Bronchial epithelial cell (primary cell): ENCODE measurements around the gene ZNF618. TPM values are rescaled to one million over a fixed set of nuclear protein-coding genes. Genes with fewer than 3 reads are reported as not detected.

ENCODE experiments used
- DNase-seq: peaks from one replicate; pipeline ENCODE4 v3.0.0-alpha.2; 2010; ENCODE audit warnings: low read depth
- FAIRE-seq: peaks from 2 replicates; lab custom pipeline; 2011; peaks lifted over from hg19 to GRCh38; lab: Jason Lieb, UNC
- H3K27me3 ChIP-seq: 2 replicates; pipeline ENCODE4 v1.5.1; 2011; ENCODE audit warnings: low read length; ENCODE audit not compliant: control insufficient read depth, insufficient read depth
- H3K36me3 ChIP-seq: 2 replicates; pipeline ENCODE4 v1.5.1; 2011; ENCODE audit warnings: low read length; ENCODE audit not compliant: control insufficient read depth, insufficient read depth
- H3K4me3 ChIP-seq: 2 replicates; pipeline ENCODE4 v1.5.1; 2011; ENCODE audit warnings: mild to moderate bottlenecking, low read depth, low read length, control low read depth
- total RNA-seq: library from RNA; depleted of rRNA; stranded (reverse); fragments of >200 nt; gene quantifications from 2 replicates; pipeline ENCODE4 v1.2.1, GENCODE V29; 2014
- TF ChIP-seq, protein P1 (sequence below): IDR thresholded peaks from 2 replicates; pipeline ENCODE4 v1.5.1; 2011; ENCODE audit warnings: mild to moderate bottlenecking, moderate library complexity, low read length, control low read depth, inconsistent platforms; ENCODE audit not compliant: insufficient read depth, severe bottlenecking

The ZNF618 gene
- total RNA-seq, 1 donor from 2014 or later, result 1.6 TPM

DNA sequence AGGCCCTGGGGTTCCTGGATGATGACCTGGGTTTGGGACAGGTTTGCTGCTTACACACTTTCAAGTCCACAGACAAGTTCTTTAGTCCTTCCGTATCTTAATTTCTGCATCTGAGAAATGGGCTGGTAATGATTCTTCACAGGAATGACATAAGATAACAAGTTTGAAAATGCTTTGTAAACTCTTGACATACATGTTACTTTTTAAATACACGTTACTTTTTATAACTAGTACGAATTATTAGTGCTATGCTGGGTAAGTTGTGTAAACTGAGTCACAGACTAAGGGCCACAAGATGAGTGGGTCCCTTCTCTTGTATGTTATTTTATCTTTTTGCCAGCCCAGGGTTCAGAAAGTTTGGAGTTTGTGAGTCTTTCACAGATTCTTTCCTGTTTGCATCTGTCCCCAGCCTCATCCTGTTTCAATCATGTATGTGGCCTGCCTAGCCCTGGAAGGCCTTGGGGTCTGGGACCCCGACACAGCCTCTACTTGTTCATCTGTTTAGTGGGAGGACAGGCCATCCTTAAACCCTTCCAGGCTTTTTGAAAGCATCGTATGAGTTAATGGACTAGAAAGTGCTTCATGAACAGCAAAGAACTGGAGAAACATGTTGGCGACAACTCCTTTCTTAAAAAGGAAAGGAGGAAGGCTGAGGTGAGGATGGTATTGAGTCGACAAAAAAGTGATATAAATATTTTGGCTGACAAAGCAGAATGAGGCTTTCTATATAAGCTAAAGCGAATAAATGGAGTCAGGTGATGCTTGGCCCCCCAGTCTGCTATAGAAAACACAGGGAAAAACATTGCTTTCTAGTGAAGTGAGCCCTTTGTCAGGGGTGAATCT is 9.3 kb downstream of the ZNF618 start:
- DNase-seq (peak; percentile 12), FAIRE-seq (no peak)
- TF ChIP-seq, protein P1, sequence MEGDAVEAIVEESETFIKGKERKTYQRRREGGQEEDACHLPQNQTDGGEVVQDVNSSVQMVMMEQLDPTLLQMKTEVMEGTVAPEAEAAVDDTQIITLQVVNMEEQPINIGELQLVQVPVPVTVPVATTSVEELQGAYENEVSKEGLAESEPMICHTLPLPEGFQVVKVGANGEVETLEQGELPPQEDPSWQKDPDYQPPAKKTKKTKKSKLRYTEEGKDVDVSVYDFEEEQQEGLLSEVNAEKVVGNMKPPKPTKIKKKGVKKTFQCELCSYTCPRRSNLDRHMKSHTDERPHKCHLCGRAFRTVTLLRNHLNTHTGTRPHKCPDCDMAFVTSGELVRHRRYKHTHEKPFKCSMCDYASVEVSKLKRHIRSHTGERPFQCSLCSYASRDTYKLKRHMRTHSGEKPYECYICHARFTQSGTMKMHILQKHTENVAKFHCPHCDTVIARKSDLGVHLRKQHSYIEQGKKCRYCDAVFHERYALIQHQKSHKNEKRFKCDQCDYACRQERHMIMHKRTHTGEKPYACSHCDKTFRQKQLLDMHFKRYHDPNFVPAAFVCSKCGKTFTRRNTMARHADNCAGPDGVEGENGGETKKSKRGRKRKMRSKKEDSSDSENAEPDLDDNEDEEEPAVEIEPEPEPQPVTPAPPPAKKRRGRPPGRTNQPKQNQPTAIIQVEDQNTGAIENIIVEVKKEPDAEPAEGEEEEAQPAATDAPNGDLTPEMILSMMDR, result no peak
- H3K4me3 ChIP-seq, result no peak overlapping the region
- no peaks in the 10 kb centered on the region for H3K27me3 ChIP-seq
- no peaks in the 10 kb centered on the region for H3K36me3 ChIP-seq

DNA sequence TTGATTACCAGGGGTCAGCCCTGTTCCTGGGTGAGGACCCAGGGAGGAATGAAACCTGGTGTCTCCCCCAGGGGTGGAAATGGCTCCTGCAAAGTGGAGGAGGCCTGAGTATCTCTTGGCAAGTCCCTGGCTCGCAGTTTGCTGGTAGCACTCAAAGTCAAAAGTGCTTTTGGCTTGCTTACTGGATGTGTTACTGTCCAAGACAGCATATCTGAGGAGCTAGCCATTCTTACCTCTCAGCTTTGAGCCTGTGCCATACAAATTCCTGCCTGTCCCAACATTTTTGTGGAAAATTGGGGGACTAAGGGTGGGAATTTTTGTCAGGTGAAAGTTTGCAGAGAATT is 9.9 kb downstream of the ZNF618 start:
- TF ChIP-seq, protein P1, result no peak
- no peaks in the 10 kb centered on the region for H3K27me3 ChIP-seq
- no peak for DNase-seq
- FAIRE-seq, result no peak
- H3K4me3 ChIP-seq, result no peak overlapping the region
- H3K36me3 ChIP-seq, result no peaks in the 10 kb centered on the region

DNA sequence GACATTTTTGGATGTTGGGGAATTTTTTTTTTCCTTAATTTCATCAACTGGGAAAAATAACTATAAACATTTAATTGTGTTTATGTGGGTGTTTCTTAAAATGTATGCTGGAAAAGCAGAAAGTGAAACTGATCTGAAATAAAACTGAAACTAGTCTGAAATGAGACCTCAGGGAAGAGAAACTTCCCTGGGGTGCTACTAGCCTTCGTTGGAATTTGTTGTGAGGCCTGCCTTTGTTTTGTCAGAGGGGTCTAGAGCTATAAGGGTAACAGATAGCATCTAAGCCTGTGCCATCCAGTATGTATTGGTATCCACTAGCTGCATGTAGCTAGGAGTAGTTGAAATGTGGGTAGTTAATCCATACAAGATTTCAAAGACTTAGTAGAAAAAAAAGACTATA is 10.4 kb downstream of the ZNF618 start:
- DNase-seq, result no peak
- FAIRE-seq, result no peak
- no peaks in the 10 kb centered on the region for H3K27me3 ChIP-seq
- H3K36me3 ChIP-seq, result no peaks in the 10 kb centered on the region
- H3K4me3 ChIP-seq, result no peak overlapping the region
- TF ChIP-seq, protein P1, result no peak

DNA sequence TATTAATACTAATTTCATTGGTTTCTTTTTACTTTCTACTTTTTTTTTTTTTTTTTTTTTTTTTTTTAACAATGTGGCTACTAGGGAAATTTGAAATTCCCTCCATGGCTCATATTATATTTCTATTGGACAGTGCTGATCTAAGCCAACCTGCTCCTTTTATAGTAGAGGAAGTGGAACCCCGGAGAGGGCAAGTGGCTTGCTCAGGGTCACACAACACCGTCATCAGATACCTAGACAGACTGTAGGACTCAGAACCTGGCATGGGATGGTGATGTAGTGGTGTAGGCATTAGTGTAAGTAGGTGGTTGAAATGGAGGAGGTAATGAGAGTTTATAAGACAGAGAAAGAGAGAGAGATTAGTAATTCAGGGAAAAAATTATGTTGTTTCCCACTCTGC is 10.8 kb downstream of the ZNF618 start:
- H3K4me3 ChIP-seq, result no peak overlapping the region
- no peak for FAIRE-seq
- DNase-seq, result no peak
- TF ChIP-seq, protein P1, result no peak
- H3K27me3 ChIP-seq, result no peaks in the 10 kb centered on the region
- H3K36me3 ChIP-seq, result no peaks in the 10 kb centered on the region

DNA sequence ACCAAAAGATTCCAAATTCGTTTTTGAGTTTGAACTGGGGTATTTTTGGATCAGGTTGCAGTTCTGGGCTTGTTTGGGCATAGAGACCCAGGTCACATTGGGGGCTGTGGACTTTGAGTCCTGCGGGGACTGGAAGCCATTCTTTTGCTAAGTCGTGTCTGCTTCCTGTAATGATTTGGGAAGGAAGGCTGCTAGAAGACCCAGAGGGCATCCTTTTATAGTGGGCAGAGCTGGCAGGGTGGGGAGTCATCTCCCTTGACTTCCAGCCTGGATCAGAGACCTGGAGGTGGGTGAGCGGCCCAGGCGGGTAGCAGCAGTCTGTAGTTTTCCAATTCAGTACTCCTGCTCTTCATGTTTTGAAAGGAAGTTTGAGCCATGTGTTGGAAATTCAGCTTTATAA is 11.3 kb downstream of the ZNF618 start:
- no peaks in the 10 kb centered on the region for H3K27me3 ChIP-seq
- FAIRE-seq (no peak), DNase-seq (no peak)
- H3K36me3 ChIP-seq, result no peaks in the 10 kb centered on the region
- TF ChIP-seq, protein P1, result no peak
- H3K4me3 ChIP-seq, result no peak overlapping the region

DNA sequence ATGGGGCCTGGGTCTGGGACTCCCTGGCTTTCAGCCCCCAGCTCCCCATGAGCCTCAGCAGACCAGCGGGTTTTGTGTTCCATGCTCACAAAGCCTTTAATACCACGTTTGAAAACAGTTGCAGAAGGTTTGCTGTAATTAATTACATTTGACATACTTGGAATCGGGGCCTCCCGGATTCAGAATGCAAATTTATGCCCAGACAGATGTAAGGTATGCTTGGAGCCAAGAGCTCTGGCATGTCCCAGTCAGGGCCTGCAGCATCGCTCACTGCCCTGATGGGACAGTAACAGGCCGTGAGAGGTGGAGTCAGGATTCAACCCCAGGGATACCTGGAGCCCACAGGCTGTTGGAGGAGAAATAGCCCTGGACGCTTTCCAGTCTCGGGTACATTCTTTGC is 12.2 kb downstream of the ZNF618 start:
- TF ChIP-seq, protein P1, result no peak
- Histone ChIP-seq H3K36me3 (no peaks in the 10 kb centered on the region), H3K4me3 (no peak overlapping the region), H3K27me3 (no peaks in the 10 kb centered on the region)
- no peak for FAIRE-seq
- DNase-seq, result no peak
